OCI-LY1 (cell line): ENCODE results near the gene KIRREL3.

Source experiments
- CTCF ChIP-seq: fragments of 200-600 bp; sonication (generic), shearing (Covaris generic); IDR thresholded peaks from 2 replicates; pipeline ENCODE4 v1.5.1; 2017; ENCODE audit warnings: mild to moderate bottlenecking, antibody characterized with exemption, low read length, moderate library complexity, mixed read lengths
- EZH2 ChIP-seq: fragments of 200-600 bp; sonication (generic), shearing (Covaris generic); IDR thresholded peaks from 2 replicates; pipeline ENCODE4 v1.8.0; 2017; ENCODE audit warnings: borderline replicate concordance, mixed run types, mild to moderate bottlenecking, antibody characterized with exemption, low read length, moderate library complexity, mixed read lengths

GRCh38 chr11:126422446-126422845, 578.1 kb downstream of the KIRREL3 start:
- TF ChIP-seq EZH2 (no peak), CTCF (no peak)
